Gastroesophageal sphincter (tissue), 3 donors: ENCODE data around the gene GHITM.
"Not testable (repeated sequence)": the region's sequence is repeated elsewhere in the genome, so short reads cannot be mapped to it uniquely, and the experiment has no call there.

Source experiments
- EP300 ChIP-seq: sonication (generic); formaldehyde crosslinking; IDR thresholded peaks from one replicate; pipeline ENCODE4 v1.6.1; 2017; ENCODE audit warnings: antibody characterized with exemption, mild to moderate bottlenecking
- POLR2A ChIP-seq, 2 donors: fragments of 450-650 bp; IDR thresholded peaks; one replicate each; pipeline ENCODE4 v1.6.1; 2017; ENCODE audit warnings: antibody characterized with exemption in 2 of 2, mild to moderate bottlenecking in 2 of 2, moderate library complexity in 1 of 2
- POLR2AphosphoS5 ChIP-seq: sonication (generic); formaldehyde crosslinking; IDR thresholded peaks from one replicate; pipeline ENCODE4 v1.6.1; 2017; ENCODE audit warnings: antibody characterized with exemption
- TF ChIP-seq, protein P1 (sequence below), 4 experiments: fragments of 200-600 bp in 2 of 4; fragments of 450-650 bp in 2 of 4; sonication (generic) in 1 of 4; IDR thresholded peaks; one replicate each; pipeline ENCODE4 v1.5.1; 2017 to 2019; ENCODE audit warnings: antibody characterized with exemption in 4 of 4, mild to moderate bottlenecking in 2 of 4, moderate library complexity in 2 of 4

DNA sequence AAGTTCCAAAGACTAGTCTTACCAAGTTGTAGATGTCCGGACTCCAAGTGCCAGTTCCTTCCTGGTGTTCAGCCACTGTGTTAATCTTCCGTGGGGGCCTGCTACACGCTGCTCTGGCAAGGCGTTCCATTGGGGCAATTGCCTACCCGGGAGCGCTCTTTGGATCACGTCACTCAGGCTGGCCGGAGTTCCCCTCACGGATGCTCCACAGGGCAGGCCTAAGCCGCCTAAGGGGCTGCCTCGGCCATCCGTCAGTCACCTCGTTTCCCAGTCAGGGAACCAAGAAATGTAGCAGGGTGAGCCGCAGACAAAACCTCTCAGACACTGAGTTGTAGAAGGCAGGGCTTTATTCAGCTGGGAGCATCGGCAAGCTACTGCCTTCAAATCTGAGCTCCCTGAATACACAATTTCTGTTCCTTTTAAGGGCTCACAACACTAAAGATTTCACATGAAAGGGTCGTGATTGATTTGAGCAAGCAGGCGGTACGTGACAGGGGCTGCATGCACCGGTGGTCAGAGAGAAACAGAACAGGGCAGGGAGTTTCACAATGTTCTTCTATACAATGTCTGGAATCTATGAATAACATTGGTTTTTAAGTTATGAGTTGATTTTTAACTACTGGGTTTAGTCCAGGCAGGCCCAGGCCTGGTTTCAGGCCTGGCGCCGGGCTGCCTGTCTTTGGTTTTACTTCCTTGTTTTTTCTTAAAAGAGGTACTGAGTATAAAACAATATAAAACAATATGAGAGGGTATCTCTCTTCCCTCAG is 32.6 kb downstream of the GHITM start:
- TF ChIP-seq, protein P1, sequence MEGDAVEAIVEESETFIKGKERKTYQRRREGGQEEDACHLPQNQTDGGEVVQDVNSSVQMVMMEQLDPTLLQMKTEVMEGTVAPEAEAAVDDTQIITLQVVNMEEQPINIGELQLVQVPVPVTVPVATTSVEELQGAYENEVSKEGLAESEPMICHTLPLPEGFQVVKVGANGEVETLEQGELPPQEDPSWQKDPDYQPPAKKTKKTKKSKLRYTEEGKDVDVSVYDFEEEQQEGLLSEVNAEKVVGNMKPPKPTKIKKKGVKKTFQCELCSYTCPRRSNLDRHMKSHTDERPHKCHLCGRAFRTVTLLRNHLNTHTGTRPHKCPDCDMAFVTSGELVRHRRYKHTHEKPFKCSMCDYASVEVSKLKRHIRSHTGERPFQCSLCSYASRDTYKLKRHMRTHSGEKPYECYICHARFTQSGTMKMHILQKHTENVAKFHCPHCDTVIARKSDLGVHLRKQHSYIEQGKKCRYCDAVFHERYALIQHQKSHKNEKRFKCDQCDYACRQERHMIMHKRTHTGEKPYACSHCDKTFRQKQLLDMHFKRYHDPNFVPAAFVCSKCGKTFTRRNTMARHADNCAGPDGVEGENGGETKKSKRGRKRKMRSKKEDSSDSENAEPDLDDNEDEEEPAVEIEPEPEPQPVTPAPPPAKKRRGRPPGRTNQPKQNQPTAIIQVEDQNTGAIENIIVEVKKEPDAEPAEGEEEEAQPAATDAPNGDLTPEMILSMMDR (IDR thresholded peaks at IDR 0.05): not testable (repeated sequence)
- not testable (repeated sequence) for TF ChIP-seq POLR2AphosphoS5; POLR2A (IDR thresholded peaks at IDR 0.05); EP300
